Ishikawa (cell line): ENCODE measurements around the gene BPIFB1.

Source experiments
- CEBPB ChIP-seq: IDR thresholded peaks from 2 replicates; pipeline ENCODE4 v1.6.1; 2012
- EGR1 ChIP-seq: IDR thresholded peaks from 2 replicates; pipeline ENCODE4 v1.6.1; 2012
- EP300 ChIP-seq: IDR thresholded peaks from 2 replicates; pipeline ENCODE4 v1.6.1; 2012; ENCODE audit warnings: borderline replicate concordance
- NFIC ChIP-seq: IDR thresholded peaks from 2 replicates; pipeline ENCODE4 v1.6.1; 2012
- RAD21 ChIP-seq: IDR thresholded peaks from 2 replicates; pipeline ENCODE4 v1.6.1; 2012; ENCODE audit warnings: low read depth
- TAF1 ChIP-seq: IDR thresholded peaks from 2 replicates; pipeline ENCODE4 v1.6.1; 2012; ENCODE audit warnings: low read depth, mild to moderate bottlenecking
- YY1 ChIP-seq: IDR thresholded peaks from 2 replicates; pipeline ENCODE4 v1.6.1; 2012; ENCODE audit warnings: low read depth
- ZBTB7A ChIP-seq: IDR thresholded peaks from 2 replicates; pipeline ENCODE4 v1.6.1; 2012; ENCODE audit warnings: low read depth
- TF ChIP-seq, protein P1 (sequence below): IDR thresholded peaks from 2 replicates; pipeline ENCODE4 v1.6.1; 2012; ENCODE audit warnings: low read depth, mild to moderate bottlenecking

GRCh38 chr20:33345342-33345741, 62.3 kb downstream of the BPIFB1 start:
- TF ChIP-seq CEBPB, result no peak
- no peak for TF ChIP-seq EP300
- TF ChIP-seq EGR1, result no peak
- no peak for TF ChIP-seq YY1
- TF ChIP-seq, protein P1, sequence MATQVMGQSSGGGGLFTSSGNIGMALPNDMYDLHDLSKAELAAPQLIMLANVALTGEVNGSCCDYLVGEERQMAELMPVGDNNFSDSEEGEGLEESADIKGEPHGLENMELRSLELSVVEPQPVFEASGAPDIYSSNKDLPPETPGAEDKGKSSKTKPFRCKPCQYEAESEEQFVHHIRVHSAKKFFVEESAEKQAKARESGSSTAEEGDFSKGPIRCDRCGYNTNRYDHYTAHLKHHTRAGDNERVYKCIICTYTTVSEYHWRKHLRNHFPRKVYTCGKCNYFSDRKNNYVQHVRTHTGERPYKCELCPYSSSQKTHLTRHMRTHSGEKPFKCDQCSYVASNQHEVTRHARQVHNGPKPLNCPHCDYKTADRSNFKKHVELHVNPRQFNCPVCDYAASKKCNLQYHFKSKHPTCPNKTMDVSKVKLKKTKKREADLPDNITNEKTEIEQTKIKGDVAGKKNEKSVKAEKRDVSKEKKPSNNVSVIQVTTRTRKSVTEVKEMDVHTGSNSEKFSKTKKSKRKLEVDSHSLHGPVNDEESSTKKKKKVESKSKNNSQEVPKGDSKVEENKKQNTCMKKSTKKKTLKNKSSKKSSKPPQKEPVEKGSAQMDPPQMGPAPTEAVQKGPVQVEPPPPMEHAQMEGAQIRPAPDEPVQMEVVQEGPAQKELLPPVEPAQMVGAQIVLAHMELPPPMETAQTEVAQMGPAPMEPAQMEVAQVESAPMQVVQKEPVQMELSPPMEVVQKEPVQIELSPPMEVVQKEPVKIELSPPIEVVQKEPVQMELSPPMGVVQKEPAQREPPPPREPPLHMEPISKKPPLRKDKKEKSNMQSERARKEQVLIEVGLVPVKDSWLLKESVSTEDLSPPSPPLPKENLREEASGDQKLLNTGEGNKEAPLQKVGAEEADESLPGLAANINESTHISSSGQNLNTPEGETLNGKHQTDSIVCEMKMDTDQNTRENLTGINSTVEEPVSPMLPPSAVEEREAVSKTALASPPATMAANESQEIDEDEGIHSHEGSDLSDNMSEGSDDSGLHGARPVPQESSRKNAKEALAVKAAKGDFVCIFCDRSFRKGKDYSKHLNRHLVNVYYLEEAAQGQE, result no peak
- no peak for TF ChIP-seq ZBTB7A
- TF ChIP-seq TAF1, result no peak
- no peak for TF ChIP-seq NFIC
- no peak for TF ChIP-seq RAD21
